Astrocyte (in vitro differentiated cells and primary cell): Measurements from ENCODE around the gene JUN. TPM values are rescaled to one million over a fixed set of nuclear protein-coding genes. Genes with fewer than 3 reads are reported as not detected.
A peak's percentile ranks its signal among the peaks of the same experiment; 100 is the strongest.

Experiments used
- DNase-seq: peaks from one replicate; pipeline ENCODE4 v3.0.0-alpha.2; 2010; ENCODE audit warnings: low read depth
- FAIRE-seq: peaks from 2 replicates; lab custom pipeline; 2011; peaks lifted over from hg19 to GRCh38; lab: Jason Lieb, UNC
- H2AFZ ChIP-seq: 2 replicates; pipeline ENCODE4 v1.6.0; 2012; ENCODE audit warnings: low read depth, low read length, inconsistent platforms
- H3K27ac ChIP-seq: 2 replicates; pipeline ENCODE4 v1.5.1; 2011; ENCODE audit warnings: low read depth, low read length, inconsistent platforms
- H3K27me3 ChIP-seq: 2 replicates; pipeline ENCODE4 v1.6.0; 2011; ENCODE audit warnings: low read length, inconsistent platforms; ENCODE audit not compliant: insufficient read depth
- H3K36me3 ChIP-seq: 2 replicates; pipeline ENCODE4 v1.5.1; 2011; ENCODE audit warnings: low read length, inconsistent platforms; ENCODE audit not compliant: insufficient read depth
- H3K4me1 ChIP-seq: 2 replicates; pipeline ENCODE4 v1.5.1; 2011; ENCODE audit warnings: low read length, inconsistent platforms; ENCODE audit not compliant: insufficient read depth
- H3K4me2 ChIP-seq: 2 replicates; pipeline ENCODE4 v1.6.0; 2012; ENCODE audit warnings: low read length, inconsistent platforms
- H3K4me3 ChIP-seq: 2 replicates; pipeline ENCODE4 v1.5.1; 2011; ENCODE audit warnings: low read depth, mild to moderate bottlenecking, low read length, inconsistent platforms; ENCODE audit not compliant: insufficient read depth
- H3K79me2 ChIP-seq: 2 replicates; pipeline ENCODE4 v1.6.0; 2012; ENCODE audit warnings: mild to moderate bottlenecking, low read length, inconsistent platforms; ENCODE audit not compliant: insufficient read depth
- H3K9ac ChIP-seq: 2 replicates; pipeline ENCODE4 v1.6.0; 2012; ENCODE audit warnings: mild to moderate bottlenecking, low read length, inconsistent platforms
- H3K9me3 ChIP-seq: 2 replicates; pipeline ENCODE4 v1.5.1; 2012; ENCODE audit warnings: low read depth, mild to moderate bottlenecking, low read length, inconsistent platforms; ENCODE audit not compliant: insufficient read depth
- H4K20me1 ChIP-seq: 2 replicates; pipeline ENCODE4 v1.6.0; 2012; ENCODE audit warnings: low read length, inconsistent platforms; ENCODE audit not compliant: insufficient read depth
- H3K27ac Mint-ChIP-seq: one replicate; pipeline ENCODE4 v1.8.0; 2021; ENCODE audit warnings: mild to moderate bottlenecking, mixed read lengths; ENCODE audit not compliant: unreplicated experiment
- H3K27me3 Mint-ChIP-seq: one replicate; pipeline ENCODE4 v1.8.0; 2021; ENCODE audit warnings: low read depth, mixed read lengths; ENCODE audit not compliant: unreplicated experiment
- H3K36me3 Mint-ChIP-seq: one replicate; pipeline ENCODE4 v1.8.0; 2021; ENCODE audit warnings: low read depth, mixed read lengths; ENCODE audit not compliant: unreplicated experiment
- H3K4me1 Mint-ChIP-seq: one replicate; pipeline ENCODE4 v1.8.0; 2021; ENCODE audit warnings: low read depth, mixed read lengths; ENCODE audit not compliant: unreplicated experiment
- H3K4me3 Mint-ChIP-seq: one replicate; pipeline ENCODE4 v1.8.0; 2021; ENCODE audit warnings: mild to moderate bottlenecking, moderate library complexity, mixed read lengths; ENCODE audit not compliant: unreplicated experiment
- H3K9me3 Mint-ChIP-seq: one replicate; pipeline ENCODE4 v1.8.0; 2021; ENCODE audit warnings: mild to moderate bottlenecking, mixed read lengths; ENCODE audit not compliant: unreplicated experiment
- CTCF ChIP-seq: IDR thresholded peaks from 2 replicates; pipeline ENCODE4 v1.5.1; 2011; ENCODE audit warnings: low read depth, mild to moderate bottlenecking, inconsistent platforms, low read length, moderate library complexity; ENCODE audit not compliant: insufficient read depth
- EZH2 ChIP-seq: IDR thresholded peaks from 2 replicates; pipeline ENCODE4 v1.6.1; 2012; ENCODE audit warnings: mild to moderate bottlenecking, low read length, inconsistent platforms; ENCODE audit not compliant: insufficient read depth
- total RNA-seq: library from RNA; stranded (reverse); gene quantifications from 2 replicates; pipeline ENCODE4 v1.2.1, GENCODE V29; 2021

JUN gene
- total RNA-seq, 1 donor from 2014 or later, result 101 TPM

- H2AFZ ChIP-seq, result no peak overlapping the region
- no peak overlapping the region for H3K9ac ChIP-seq
- peak; percentile 51 for DNase-seq
- H3K36me3 Mint-ChIP-seq, result peaks cover 12% of the 10 kb centered on the region
- TF ChIP-seq CTCF, result no peak
- TF ChIP-seq EZH2, result no peak
- no peak overlapping the region for H3K27ac ChIP-seq
- no peak overlapping the region for H3K4me3 ChIP-seq
- H3K27ac Mint-ChIP-seq, result peak overlapping the region; percentile 69
- no peak overlapping the region for H3K4me2 ChIP-seq
- peaks cover 12% of the 10 kb centered on the region for H3K4me1 Mint-ChIP-seq
- peaks cover 12% of the 10 kb centered on the region for H3K4me1 ChIP-seq
- peaks cover 3% of the 10 kb centered on the region for H3K36me3 ChIP-seq
- peaks cover 4% of the 10 kb centered on the region for H3K9me3 Mint-ChIP-seq
- H3K9me3 ChIP-seq, result no peaks in the 10 kb centered on the region
- H3K79me2 ChIP-seq, result peaks cover 27% of the 10 kb centered on the region
- no peak overlapping the region for H3K4me3 Mint-ChIP-seq
- FAIRE-seq, result no peak
- peaks cover 24% of the 10 kb centered on the region for H4K20me1 ChIP-seq
- no peaks in the 10 kb centered on the region for H3K27me3 Mint-ChIP-seq
- H3K27me3 ChIP-seq, result no peaks in the 10 kb centered on the region
Measured at GRCh38 chr1:58786184-58786926, 2.5 kb upstream of the JUN start.

GRCh38 chr1:58785442-58786058 is 1.7 kb upstream of the JUN start:
- Histone ChIP-seq H3K79me2 (peaks cover 35% of the 10 kb centered on the region), H2AFZ (peak overlapping the region; percentile 39), H4K20me1 (peaks cover 32% of the 10 kb centered on the region)

GRCh38 chr1:58784758-58785441 is 1.1 kb upstream of the JUN start:
- peak overlapping the region; percentile 95 for H3K4me3 Mint-ChIP-seq
- peaks cover 4% of the 10 kb centered on the region for H3K9me3 Mint-ChIP-seq
- peak overlapping the region; percentile 67 for H2AFZ ChIP-seq
- H3K27me3 Mint-ChIP-seq, result no peaks in the 10 kb centered on the region
- H3K4me1 ChIP-seq, result peaks cover 14% of the 10 kb centered on the region
- peak; percentile 90 for DNase-seq
- H3K27me3 ChIP-seq, result no peaks in the 10 kb centered on the region
- H3K36me3 Mint-ChIP-seq, result peaks cover 19% of the 10 kb centered on the region
- H3K36me3 ChIP-seq, result peaks cover 8% of the 10 kb centered on the region
- H3K27ac Mint-ChIP-seq, result peak overlapping the region; percentile 99
- FAIRE-seq, result no peak
- H3K9ac ChIP-seq, result peak overlapping the region; percentile 99
- peak overlapping the region; percentile 98 for H3K4me2 ChIP-seq
- no peaks in the 10 kb centered on the region for H3K9me3 ChIP-seq
- H3K4me1 Mint-ChIP-seq, result peaks cover 18% of the 10 kb centered on the region
- H3K4me3 ChIP-seq, result peak overlapping the region; percentile 87
- TF ChIP-seq EZH2, result no peak
- TF ChIP-seq CTCF, result peak; percentile 68
- H3K27ac ChIP-seq, result peak overlapping the region; percentile 98
- H4K20me1 ChIP-seq, result peaks cover 38% of the 10 kb centered on the region
- peaks cover 38% of the 10 kb centered on the region for H3K79me2 ChIP-seq

More at GRCh38 chr1:58785442-58786058, 1.7 kb upstream of the JUN start:
- H3K4me3 ChIP-seq, result peak overlapping the region; percentile 87
- H3K27ac ChIP-seq, result peak overlapping the region; percentile 98
- no peaks in the 10 kb centered on the region for H3K27me3 Mint-ChIP-seq
- H3K4me1 ChIP-seq, result peaks cover 12% of the 10 kb centered on the region
- FAIRE-seq, result no peak
- peaks cover 8% of the 10 kb centered on the region for H3K36me3 ChIP-seq
- peak overlapping the region; percentile 98 for H3K4me2 ChIP-seq
- DNase-seq, result peak; percentile 60
- peak overlapping the region; percentile 99 for H3K27ac Mint-ChIP-seq
- H3K4me1 Mint-ChIP-seq, result peaks cover 13% of the 10 kb centered on the region
- peak overlapping the region; percentile 95 for H3K4me3 Mint-ChIP-seq
- H3K27me3 ChIP-seq, result no peaks in the 10 kb centered on the region
- H3K36me3 Mint-ChIP-seq, result peaks cover 17% of the 10 kb centered on the region
- H3K9ac ChIP-seq, result peak overlapping the region; percentile 99
- H3K9me3 Mint-ChIP-seq, result peaks cover 4% of the 10 kb centered on the region
- TF ChIP-seq EZH2, result no peak
- H3K9me3 ChIP-seq, result no peaks in the 10 kb centered on the region
